IMR-90 (cell line): ENCODE data around the gene NTRK3. TPM values are rescaled to one million over a fixed set of nuclear protein-coding genes. Genes with fewer than 3 reads are reported as not detected.

Experiments
- ATAC-seq: fragments of 200-7000 bp; cut with Tn5 transposase; 2 replicates; pipeline ENCODE4 v1.9.1; 2020; ENCODE audit warnings: low read depth, mild to moderate bottlenecking, moderate library complexity
- BruUV-seq: library from RNA; stranded (reverse); fragments of 400-500 nt; replicated peaks from 2 replicates; lab custom pipeline; 2021; lab: Mats Ljungman, UMichigan
- CTCF ChIA-PET: fragments of 300-600 bp; formaldehyde crosslinking; extraction: SDS; loops from one replicate; lab custom pipeline; 2021; ENCODE audit warnings: antibody characterized with exemption; lab: Yijun Ruan, JAX
- POLR2A ChIA-PET: fragments of 300-600 bp; sonication (Branson Sonifier 250); formaldehyde crosslinking; loops from one replicate; lab custom pipeline; 2022; ENCODE audit warnings: antibody characterized with exemption; ENCODE audit not compliant: unreplicated experiment; lab: Charles Lee
- DNase-seq: peaks from one replicate; pipeline ENCODE4 v3.0.0; 2013
- H2AFZ ChIP-seq: replicated peaks from 2 replicates; pipeline ENCODE3; 2013; ENCODE audit warnings: low read length, mild to moderate bottlenecking; ENCODE audit not compliant: poor library complexity
- H2AK5ac ChIP-seq: 2 replicates; pipeline ENCODE4 v1.6.1; 2013; ENCODE audit warnings: low read depth, low read length, inconsistent platforms
- H2AK9ac ChIP-seq: replicated peaks from 2 replicates; pipeline ENCODE3; 2013; ENCODE audit warnings: mild to moderate bottlenecking, low read depth, low read length, moderate library complexity; ENCODE audit not compliant: poor library complexity
- H2BK120ac ChIP-seq: 2 replicates; pipeline ENCODE4 v1.6.1; 2013; ENCODE audit warnings: low read depth, low read length, inconsistent platforms
- H2BK15ac ChIP-seq: 3 replicates; pipeline ENCODE4 v1.6.1; 2013; ENCODE audit warnings: low read depth, low read length, inconsistent platforms
- H2BK20ac ChIP-seq: 2 replicates; pipeline ENCODE4 v1.6.1; 2013; ENCODE audit warnings: low read depth, mild to moderate bottlenecking, inconsistent platforms, low read length, moderate library complexity
- H2BK5ac ChIP-seq: 2 replicates; pipeline ENCODE4 v1.6.1; 2013; ENCODE audit warnings: mild to moderate bottlenecking, low read depth, low read length, inconsistent platforms; ENCODE audit not compliant: poor library complexity, severe bottlenecking
- H3K14ac ChIP-seq: replicated peaks from 2 replicates; pipeline ENCODE4 v1.6.1; 2013; ENCODE audit warnings: low read depth, low read length, inconsistent platforms
- H3K18ac ChIP-seq: 2 replicates; pipeline ENCODE4 v1.6.1; 2013; ENCODE audit warnings: low read depth, low read length, control low read depth
- H3K23ac ChIP-seq: 2 replicates; pipeline ENCODE4 v1.6.1; 2013; ENCODE audit warnings: low read depth, low read length, inconsistent platforms
- H3K27ac ChIP-seq: 2 replicates; pipeline ENCODE4 v1.5.1; 2013; ENCODE audit warnings: mild to moderate bottlenecking, control low read depth, low read length; ENCODE audit not compliant: insufficient read depth
- H3K27me3 ChIP-seq: 2 replicates; pipeline ENCODE4 v1.6.1; 2013; ENCODE audit warnings: low read length; ENCODE audit not compliant: control insufficient read depth, insufficient read depth
- H3K36me3 ChIP-seq: 2 replicates; pipeline ENCODE4 v1.6.1; 2013; ENCODE audit warnings: low read length, mixed read lengths; ENCODE audit not compliant: control insufficient read depth, insufficient read depth
- H3K4ac ChIP-seq: 2 replicates; pipeline ENCODE4 v1.6.1; 2013; ENCODE audit warnings: low read depth, low read length, inconsistent platforms
- H3K4me1 ChIP-seq: 2 replicates; pipeline ENCODE4 v1.6.1; 2013; ENCODE audit warnings: low read length, mixed read lengths; ENCODE audit not compliant: control insufficient read depth, insufficient read depth
- H3K4me2 ChIP-seq: 2 replicates; pipeline ENCODE4 v1.6.1; 2013; ENCODE audit warnings: low read depth, mild to moderate bottlenecking, control low read depth, low read length, moderate library complexity
- H3K4me3 ChIP-seq: 2 replicates; pipeline ENCODE4 v1.5.1; 2013; ENCODE audit warnings: low read depth, mild to moderate bottlenecking, control low read depth, low read length, moderate library complexity; ENCODE audit not compliant: insufficient read depth
- H3K56ac ChIP-seq: 2 replicates; pipeline ENCODE4 v1.6.1; 2013; ENCODE audit warnings: low read length, inconsistent platforms; ENCODE audit not compliant: insufficient read depth; ENCODE audit errors: extremely low read depth
- H3K79me1 ChIP-seq, 2 experiments: 2 replicates each; pipeline ENCODE4 v1.6.1; 2013; ENCODE audit warnings: low read length in 2 of 2, inconsistent platforms in 1 of 2, low read depth in 1 of 2
- H3K9ac ChIP-seq: 2 replicates; pipeline ENCODE4 v1.6.1; 2013; ENCODE audit warnings: low read depth, low read length, control low read depth
- H3K9me1 ChIP-seq: 2 replicates; pipeline ENCODE4 v1.6.1; 2013; ENCODE audit warnings: low read length, inconsistent platforms; ENCODE audit not compliant: insufficient read depth
- H3K9me3 ChIP-seq: 2 replicates; pipeline ENCODE4 v1.6.1; 2013; ENCODE audit warnings: low read length; ENCODE audit not compliant: control insufficient read depth, insufficient read depth
- H4K20me1 ChIP-seq: 2 replicates; pipeline ENCODE4 v1.6.1; 2013; ENCODE audit warnings: low read length, inconsistent platforms; ENCODE audit not compliant: insufficient read depth
- H4K5ac ChIP-seq: 2 replicates; pipeline ENCODE4 v1.6.1; 2013; ENCODE audit warnings: mild to moderate bottlenecking, low read depth, low read length, control low read depth
- H4K8ac ChIP-seq, 2 experiments: 2 replicates each; pipeline ENCODE4 v1.6.1; 2013; ENCODE audit warnings: low read depth in 2 of 2, low read length in 2 of 2, control low read depth in 1 of 2, inconsistent platforms in 1 of 2
- H4K91ac ChIP-seq: 2 replicates; pipeline ENCODE4 v1.6.1; 2013; ENCODE audit warnings: low read depth, low read length, inconsistent platforms; ENCODE audit not compliant: insufficient read depth
- FOS ChIP-seq: fragments of 150-350 bp; IDR thresholded peaks from 2 replicates; pipeline ENCODE4 v1.6.1; 2016; ENCODE audit warnings: low read depth, low read length
- MXI1 ChIP-seq: IDR thresholded peaks from 2 replicates; pipeline ENCODE4 v1.6.1; 2012; ENCODE audit warnings: low read depth, mild to moderate bottlenecking, low read length, moderate library complexity, borderline replicate concordance
- POLR2A ChIP-seq: IDR thresholded peaks from 2 replicates; pipeline ENCODE4 v1.6.1; 2012; ENCODE audit warnings: mild to moderate bottlenecking, low read depth, low read length
- RAD21 ChIP-seq: IDR thresholded peaks from 2 replicates; pipeline ENCODE4 v1.6.1; 2012; ENCODE audit warnings: low read length, improper control_type of control experiment
- SMC3 ChIP-seq: fragments of 150-350 bp; IDR thresholded peaks from 2 replicates; pipeline ENCODE4 v1.6.1; 2016; ENCODE audit warnings: low read depth, mild to moderate bottlenecking, antibody characterized with exemption, low read length, moderate library complexity
- WGBS, 2 experiments: methylation state at CpG; one replicate each; pipeline versions ENCODE4 v1.1.5 to v1.1.7; 2013; ENCODE audit warnings: missing lambda C conversion rate in 2 of 2; ENCODE audit not compliant: insufficient read length in 1 of 2; ENCODE audit errors: extremely low coverage in 2 of 2; 5-methylcytosine and 5-hydroxymethylcytosine counted together
- dilution Hi-C: fragments of 300-500 bp; cut with HindIII; formaldehyde crosslinking; loops from one replicate; pipeline ENCODE4 v1.14.3; 2018; ENCODE audit warnings: low sequenced_read_pairs; ENCODE audit not compliant: unreplicated experiment
- in situ Hi-C: fragments of 300-500 bp; cut with MboI; formaldehyde crosslinking; loops from 3 replicates; pipeline ENCODE4 v1.14.3; 2019; ENCODE audit warnings: low sequenced_read_pairs, inconsistent platforms, mixed read lengths
- intact Hi-C: fragments of 100-400 bp; cut with micrococcal nuclease; formaldehyde crosslinking; loops from 2 replicates; pipeline ENCODE4 v1.10.0; 2022
- polyA plus RNA-seq, 3 experiments: library from polyadenylated mRNA; depleted of rRNA; stranded (reverse); fragments of >200 nt; gene quantifications; 2 replicates each; pipeline ENCODE4 v1.2.3, GENCODE V29; 2012; ENCODE audit warnings: low replicate concordance in 1 of 3
- total RNA-seq: library from RNA; depleted of rRNA; stranded (reverse); fragments of >200 nt; gene quantifications from 2 replicates; pipeline ENCODE4 v1.2.3, GENCODE V29; 2012
- TF ChIP-seq, protein P1 (sequence below): fragments of 150-350 bp; IDR thresholded peaks from 2 replicates; pipeline ENCODE4 v1.6.1; 2017; ENCODE audit warnings: mild to moderate bottlenecking, antibody characterized with exemption, low read length, low read depth
- TF ChIP-seq, protein P2 (sequence below): fragments of 150-350 bp; IDR thresholded peaks from 2 replicates; pipeline ENCODE4 v1.6.1; 2016; ENCODE audit warnings: low read depth, mild to moderate bottlenecking, low read length, moderate library complexity, borderline replicate concordance

The NTRK3 gene
- total and polyA plus RNA-seq, 2 of the 4 experiments (the other 2 are of a cell fraction) = under 0.01 to 0.15 TPM

DNA sequence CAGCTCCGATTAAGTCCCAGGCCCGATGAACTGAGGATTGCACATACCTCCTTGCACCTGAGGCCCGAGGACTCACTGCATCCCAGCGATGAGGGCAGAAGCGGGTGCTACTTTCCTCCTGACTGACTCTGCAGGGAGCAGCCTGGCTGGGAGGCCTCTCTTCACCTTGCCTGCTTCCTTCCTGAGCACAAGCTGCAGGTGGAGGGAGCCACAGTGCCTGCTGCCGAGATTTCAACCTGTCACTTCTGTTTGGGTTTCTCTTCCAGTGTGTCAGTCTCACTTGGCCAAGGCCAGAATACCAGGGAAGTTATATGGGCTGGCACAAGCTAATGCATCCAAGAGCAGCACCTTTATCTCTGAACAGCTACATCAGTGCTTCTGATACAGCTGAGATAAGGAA lies 185.4 kb downstream of the NTRK3 start:
- H3K4me2 ChIP-seq = no peak overlapping the region
- H4K91ac ChIP-seq = no peak overlapping the region
- H3K36me3 ChIP-seq = no peaks in the 10 kb centered on the region
- H3K9me1 ChIP-seq = no peaks in the 10 kb centered on the region
- H3K4me1 ChIP-seq = no peaks in the 10 kb centered on the region
- no peaks in the 10 kb centered on the region for H3K27me3 ChIP-seq
- H2BK15ac ChIP-seq = no peak overlapping the region
- no CpG with 5 or more reads among the region's 6 CpGs for WGBS, 2 experiments
- TF ChIP-seq, protein P1, sequence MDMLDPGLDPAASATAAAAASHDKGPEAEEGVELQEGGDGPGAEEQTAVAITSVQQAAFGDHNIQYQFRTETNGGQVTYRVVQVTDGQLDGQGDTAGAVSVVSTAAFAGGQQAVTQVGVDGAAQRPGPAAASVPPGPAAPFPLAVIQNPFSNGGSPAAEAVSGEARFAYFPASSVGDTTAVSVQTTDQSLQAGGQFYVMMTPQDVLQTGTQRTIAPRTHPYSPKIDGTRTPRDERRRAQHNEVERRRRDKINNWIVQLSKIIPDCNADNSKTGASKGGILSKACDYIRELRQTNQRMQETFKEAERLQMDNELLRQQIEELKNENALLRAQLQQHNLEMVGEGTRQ = no peak
- TF ChIP-seq RAD21 (no peak), SMC3 (no peak), MXI1 (no peak), FOS (no peak), POLR2A (no peak)
- TF ChIP-seq, protein P2, sequence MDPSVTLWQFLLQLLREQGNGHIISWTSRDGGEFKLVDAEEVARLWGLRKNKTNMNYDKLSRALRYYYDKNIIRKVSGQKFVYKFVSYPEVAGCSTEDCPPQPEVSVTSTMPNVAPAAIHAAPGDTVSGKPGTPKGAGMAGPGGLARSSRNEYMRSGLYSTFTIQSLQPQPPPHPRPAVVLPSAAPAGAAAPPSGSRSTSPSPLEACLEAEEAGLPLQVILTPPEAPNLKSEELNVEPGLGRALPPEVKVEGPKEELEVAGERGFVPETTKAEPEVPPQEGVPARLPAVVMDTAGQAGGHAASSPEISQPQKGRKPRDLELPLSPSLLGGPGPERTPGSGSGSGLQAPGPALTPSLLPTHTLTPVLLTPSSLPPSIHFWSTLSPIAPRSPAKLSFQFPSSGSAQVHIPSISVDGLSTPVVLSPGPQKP = no peak
- no peak overlapping the region for H2BK120ac ChIP-seq
- no peak overlapping the region for H2AK9ac ChIP-seq
- no peak overlapping the region for H3K9ac ChIP-seq
- H3K79me1 ChIP-seq = no peaks in the 10 kb centered on the region
- no peak overlapping the region for H2AK5ac ChIP-seq
- ChIA-PET POLR2A (no interaction called here), CTCF (no interaction called here)
- no peak overlapping the region for H3K18ac ChIP-seq
- no peak overlapping the region for H3K56ac ChIP-seq
- no peak overlapping the region for H3K14ac ChIP-seq
- no peak overlapping the region for H3K4ac ChIP-seq
- H3K9me3 ChIP-seq = peaks cover 23% of the 10 kb centered on the region
- H4K20me1 ChIP-seq = no peaks in the 10 kb centered on the region
- H2BK5ac ChIP-seq = no peak overlapping the region
- in situ Hi-C loops (no loop called here), dilution Hi-C loops (no loop called here), intact Hi-C loops (no loop called here)
- no peak overlapping the region for H3K23ac ChIP-seq
- no TSS peak for BruUV-seq
- no peak overlapping the region for H4K8ac ChIP-seq
- no peak overlapping the region for H2AFZ ChIP-seq
- no peak overlapping the region for H2BK20ac ChIP-seq
- H3K4me3 ChIP-seq = no peak overlapping the region
- ATAC-seq = no peak
- DNase-seq = no peak
- no peak overlapping the region for H4K5ac ChIP-seq
- H3K27ac ChIP-seq = no peak overlapping the region
